ENCODE measurements around the gene CRYBG2.

Gene CRYBG2

GRCh38 chr1:26370591-26371382 is 16.9 kb upstream of the CRYBG2 start:
- TF ChIP-seq TAF1 (IDR thresholded peaks at IDR 0.05; ENCODE audit: borderline replicate concordance, insufficient read depth, low read length) (no peak), FOXP2 (optimal IDR thresholded peaks at IDR 0.05; ENCODE audit: borderline replicate concordance, extremely low read depth, extremely low read length, insufficient read depth) (no peak), REST (IDR thresholded peaks at IDR 0.05; ENCODE audit: insufficient read depth in 1 of 2, low read depth in 2 of 2, low read length in 2 of 2) (no peak), SIN3A (IDR thresholded peaks at IDR 0.05; ENCODE audit: borderline replicate concordance, insufficient read depth, low read length) (no peak), POLR2AphosphoS5 (IDR thresholded peaks at IDR 0.05; ENCODE audit: low read depth, low read length) (no peak)

- TF ChIP-seq POLR2AphosphoS5 (IDR thresholded peaks at IDR 0.05; ENCODE audit: low read depth, low read length) (no peak), SIN3A (IDR thresholded peaks at IDR 0.05; ENCODE audit: borderline replicate concordance, insufficient read depth, low read length) (no peak), FOXP2 (optimal IDR thresholded peaks at IDR 0.05; ENCODE audit: borderline replicate concordance, extremely low read depth, extremely low read length, insufficient read depth) (no peak), REST (IDR thresholded peaks at IDR 0.05; ENCODE audit: insufficient read depth in 1 of 2, low read depth in 2 of 2, low read length in 2 of 2) (no peak), TAF1 (IDR thresholded peaks at IDR 0.05; ENCODE audit: borderline replicate concordance, insufficient read depth, low read length) (no peak)
Observed at GRCh38 chr1:26368486-26368885, 14.6 kb upstream of the CRYBG2 start.

- TF ChIP-seq POLR2AphosphoS5 (IDR thresholded peaks at IDR 0.05; ENCODE audit: low read depth, low read length): no peak
- TF ChIP-seq REST (IDR thresholded peaks at IDR 0.05; ENCODE audit: insufficient read depth in 1 of 2, low read depth in 2 of 2, low read length in 2 of 2): no peak
- no peak for TF ChIP-seq SIN3A (IDR thresholded peaks at IDR 0.05; ENCODE audit: borderline replicate concordance, insufficient read depth, low read length)
- TF ChIP-seq FOXP2 (optimal IDR thresholded peaks at IDR 0.05; ENCODE audit: borderline replicate concordance, extremely low read depth, extremely low read length, insufficient read depth): no peak
- no peak for TF ChIP-seq TAF1 (IDR thresholded peaks at IDR 0.05; ENCODE audit: borderline replicate concordance, insufficient read depth, low read length)
Observed at GRCh38 chr1:26368006-26368405, 14.1 kb upstream of the CRYBG2 start.

- no peak for TF ChIP-seq TAF1 (IDR thresholded peaks at IDR 0.05; ENCODE audit: borderline replicate concordance, insufficient read depth, low read length)
- TF ChIP-seq SIN3A (IDR thresholded peaks at IDR 0.05; ENCODE audit: borderline replicate concordance, insufficient read depth, low read length): no peak
- no peak for TF ChIP-seq POLR2AphosphoS5 (IDR thresholded peaks at IDR 0.05; ENCODE audit: low read depth, low read length)
- TF ChIP-seq REST (IDR thresholded peaks at IDR 0.05; ENCODE audit: insufficient read depth in 1 of 2, low read depth in 2 of 2, low read length in 2 of 2): no peak
- no peak for TF ChIP-seq FOXP2 (optimal IDR thresholded peaks at IDR 0.05; ENCODE audit: borderline replicate concordance, extremely low read depth, extremely low read length, insufficient read depth)
Observed at GRCh38 chr1:26367441-26367840, 13.5 kb upstream of the CRYBG2 start.
